A673 (cell line): Measurements from ENCODE around the gene NHERF2. TPM values are rescaled to one million over a fixed set of nuclear protein-coding genes. Genes with fewer than 3 reads are reported as not detected.

ENCODE experiments used
- BruUV-seq: library from RNA; stranded (reverse); fragments of 400-500 nt; replicated peaks from 2 replicates; lab custom pipeline; 2021; lab: Mats Ljungman, UMichigan
- CTCF ChIA-PET: fragments of 300-600 bp; sonication (Branson Sonifier 250); formaldehyde crosslinking; loops from one replicate; lab custom pipeline; 2022; ENCODE audit warnings: antibody characterized with exemption; lab: Charles Lee
- POLR2A ChIA-PET: fragments of 300-600 bp; sonication (Branson Sonifier 250); formaldehyde crosslinking; loops from one replicate; lab custom pipeline; 2022; ENCODE audit warnings: antibody characterized with exemption; ENCODE audit not compliant: low non-redundant PET; lab: Charles Lee
- DNase-seq: peaks from one replicate; pipeline ENCODE4 v3.0.0-alpha.2; 2015; ENCODE audit warnings: low spot score
- H3K27ac ChIP-seq: fragments of 200-600 bp; sonication (generic); 2 replicates; pipeline ENCODE4 v1.5.1; 2016; ENCODE audit warnings: mixed run types, low read depth, mild to moderate bottlenecking, mixed read lengths, antibody characterized with exemption, low read length; ENCODE audit not compliant: poor library complexity, severe bottlenecking
- H3K27me3 ChIP-seq: fragments of 200-600 bp; sonication (generic); replicated peaks from 2 replicates; pipeline ENCODE4 v1.6.1; 2017; ENCODE audit warnings: mixed run types, low read depth, mild to moderate bottlenecking, mixed read lengths, antibody characterized with exemption, low read length; ENCODE audit not compliant: insufficient read depth, poor library complexity
- H3K36me3 ChIP-seq: fragments of 200-600 bp; sonication (generic); 2 replicates; pipeline ENCODE4 v1.6.1; 2016; ENCODE audit warnings: mixed run types, mild to moderate bottlenecking, mixed read lengths, antibody characterized with exemption, low read length; ENCODE audit not compliant: insufficient read depth, poor library complexity, severe bottlenecking
- H3K4me1 ChIP-seq: fragments of 200-600 bp; sonication (generic); 2 replicates; pipeline ENCODE4 v1.6.1; 2017; ENCODE audit warnings: mixed run types, mild to moderate bottlenecking, mixed read lengths, antibody characterized with exemption, low read length; ENCODE audit not compliant: insufficient read depth, poor library complexity, severe bottlenecking
- H3K4me3 ChIP-seq: fragments of 200-600 bp; sonication (generic); 2 replicates; pipeline ENCODE4 v1.5.1; 2016; ENCODE audit warnings: low read depth, mixed run types, mild to moderate bottlenecking, mixed read lengths, low read length; ENCODE audit not compliant: poor library complexity, severe bottlenecking
- H3K9me3 ChIP-seq: fragments of 200-600 bp; sonication (generic); 2 replicates; pipeline ENCODE4 v1.6.1; 2016; ENCODE audit warnings: mixed run types, low read depth, mild to moderate bottlenecking, mixed read lengths, antibody characterized with exemption, low read length; ENCODE audit not compliant: poor library complexity, severe bottlenecking
- CTCF ChIP-seq: fragments of 300-800, 200-600 bp; sonication (generic); conservative IDR thresholded peaks from 2 replicates; pipeline ENCODE4 v1.5.1; 2017; ENCODE audit warnings: low read depth, mild to moderate bottlenecking, antibody characterized with exemption, low read length, moderate library complexity, mixed read lengths
- EZH2 ChIP-seq: fragments of 200-600 bp; sonication (generic); IDR thresholded peaks from 2 replicates; pipeline ENCODE4 v1.6.1; 2017; ENCODE audit warnings: borderline replicate concordance, low read depth, mild to moderate bottlenecking, mixed read lengths, antibody characterized with exemption, low read length; ENCODE audit not compliant: poor library complexity, severe bottlenecking
- intact Hi-C: fragments of 100-400 bp; cut with micrococcal nuclease; formaldehyde crosslinking; loops from one replicate; pipeline ENCODE4 v1.10.0; 2022; ENCODE audit not compliant: unreplicated experiment
- total RNA-seq: library from RNA; stranded (reverse); gene quantifications from 2 replicates; pipeline ENCODE4 v1.2.3, GENCODE V29; 2021

Gene NHERF2
- total RNA-seq, 1 experiment from 2014 or later = 19.5 TPM

- TF ChIP-seq CTCF (no peak), EZH2 (no peak)
- Histone ChIP-seq H3K4me1 (no peaks in the 10 kb centered on the region), H3K27me3 (no peaks in the 10 kb centered on the region), H3K36me3 (peaks cover 4% of the 10 kb centered on the region), H3K9me3 (no peaks in the 10 kb centered on the region), H3K27ac (no peak overlapping the region), H3K4me3 (no peak overlapping the region)
- intact Hi-C loops = no loop called here
- CTCF ChIA-PET = no interaction called here
- no peak for DNase-seq
- POLR2A ChIA-PET = interaction anchor here (0.7 kb wide), 1 partner anchor 80 kb away, joined by 23 read pairs; the partner anchor contains the start of gene TRAF7
- BruUV-seq = no TSS peak
Measured at GRCh38 chr16:2075631-2076030, 48.9 kb downstream of the NHERF2 start.

GRCh38 chr16:2076072-2076865 is 49.6 kb downstream of the NHERF2 start:
- ChIA-PET POLR2A (interaction anchor here (0.7 kb wide), 1 partner anchor 79 kb away, joined by 23 read pairs; the partner anchor contains the start of gene TRAF7), CTCF (no interaction called here)
- Histone ChIP-seq H3K27me3 (no peaks in the 10 kb centered on the region), H3K27ac (no peak overlapping the region), H3K4me3 (no peak overlapping the region), H3K9me3 (no peaks in the 10 kb centered on the region), H3K36me3 (peaks cover 4% of the 10 kb centered on the region), H3K4me1 (no peaks in the 10 kb centered on the region)
- intact Hi-C loops = no loop called here
- no peak for TF ChIP-seq EZH2
- TF ChIP-seq CTCF = no peak
- BruUV-seq = no TSS peak
- no peak for DNase-seq

GRCh38 chr16:2077016-2077415 is 50.3 kb downstream of the NHERF2 start:
- Histone ChIP-seq H3K36me3 (peaks cover 4% of the 10 kb centered on the region), H3K9me3 (no peaks in the 10 kb centered on the region), H3K27me3 (no peaks in the 10 kb centered on the region), H3K27ac (no peak overlapping the region), H3K4me3 (no peak overlapping the region), H3K4me1 (no peaks in the 10 kb centered on the region)
- ChIA-PET POLR2A (no interaction called here), CTCF (no interaction called here)
- intact Hi-C loops = no loop called here
- TF ChIP-seq EZH2 (no peak), CTCF (no peak)
- no TSS peak for BruUV-seq
- DNase-seq = no peak
